ENCODE measurements around the gene CCDC152.

DNA sequence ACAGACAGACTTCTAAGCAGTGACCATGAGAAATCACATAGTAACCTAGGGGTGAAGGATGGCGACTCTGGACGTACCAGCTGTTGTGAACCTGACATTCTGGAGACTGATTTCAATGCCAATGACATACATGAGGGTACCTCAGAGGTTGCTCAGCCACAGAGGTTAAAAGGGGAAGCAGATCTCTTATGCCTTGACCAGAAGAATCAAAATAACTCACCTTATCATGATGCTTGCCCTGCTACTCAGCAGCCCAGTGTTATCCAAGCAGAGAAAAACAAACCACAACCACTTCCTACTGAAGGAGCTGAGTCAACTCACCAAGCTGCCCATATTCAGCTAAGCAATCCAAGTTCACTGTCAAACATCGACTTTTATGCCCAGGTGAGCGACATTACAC lies 38.0 kb upstream of the CCDC152 start:
- no peak for TF ChIP-seq CTCF (IDR thresholded peaks at IDR 0.05; ENCODE audit: low read length)
- TF ChIP-seq EZH2 (IDR thresholded peaks at IDR 0.05; ENCODE audit: borderline replicate concordance, low read length), result no peak
